Measurements from ENCODE around the gene TTN.

Gene TTN

DNA sequence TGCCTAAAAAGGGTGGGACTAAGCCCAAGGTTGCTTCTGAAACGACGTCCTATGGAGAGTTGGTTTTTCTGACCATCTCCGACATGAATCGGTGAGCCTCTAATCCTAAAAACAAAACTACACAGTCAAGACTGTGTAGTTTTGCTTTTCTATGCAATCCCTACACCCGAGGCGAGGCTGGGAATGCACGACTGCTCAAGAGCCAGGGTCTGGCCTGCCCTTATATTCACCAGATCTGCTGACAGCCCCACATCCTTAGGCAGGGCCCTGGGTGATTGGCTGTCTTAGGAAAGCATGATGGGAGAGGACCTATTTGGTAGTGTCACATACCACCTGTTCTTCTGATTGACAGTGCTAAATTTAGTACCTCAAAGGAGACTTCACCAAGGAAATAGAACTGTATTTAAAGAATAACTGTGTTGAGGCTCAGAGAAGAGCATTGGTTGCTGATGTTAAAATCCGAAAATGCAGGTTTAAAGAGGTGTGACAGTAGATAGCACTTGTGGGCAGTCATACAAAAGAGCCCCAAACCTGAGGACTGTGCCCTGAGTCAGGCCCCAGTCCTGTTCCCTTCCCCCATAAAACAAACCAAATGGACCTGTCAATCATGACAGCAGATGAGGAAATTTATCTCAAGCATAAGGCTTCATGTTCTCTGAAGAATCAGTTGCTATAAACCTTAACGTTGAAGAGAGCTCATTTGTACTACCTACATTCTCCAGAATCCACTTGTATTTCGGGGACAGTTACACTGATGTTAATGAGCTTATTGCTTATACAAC lies at the start of gene TTN:
TTN (minus strand) TSS at position 197 of the 782 bp plus-strand sequence. CDS start 2,781 bp downstream, outside the sequence.
- H3K4me1 ChIP-seq (ENCODE audit: insufficient read depth, low read length): no peaks in the 10 kb centered on the region
- no peaks in the 10 kb centered on the region for H3K27me3 ChIP-seq (ENCODE audit: insufficient read depth, low read length)
- no peaks in the 10 kb centered on the region for H3K36me3 ChIP-seq (ENCODE audit: insufficient read depth, low read length)
- H3K4me3 ChIP-seq (ENCODE audit: low read length): no peak within 1 kb of the TSS
- no peak within 1 kb of the TSS for H2AFZ ChIP-seq (ENCODE audit: low read depth, low read length)
- no peaks in the 10 kb centered on the region for H3K9me3 ChIP-seq (ENCODE audit: low read length)

DNA sequence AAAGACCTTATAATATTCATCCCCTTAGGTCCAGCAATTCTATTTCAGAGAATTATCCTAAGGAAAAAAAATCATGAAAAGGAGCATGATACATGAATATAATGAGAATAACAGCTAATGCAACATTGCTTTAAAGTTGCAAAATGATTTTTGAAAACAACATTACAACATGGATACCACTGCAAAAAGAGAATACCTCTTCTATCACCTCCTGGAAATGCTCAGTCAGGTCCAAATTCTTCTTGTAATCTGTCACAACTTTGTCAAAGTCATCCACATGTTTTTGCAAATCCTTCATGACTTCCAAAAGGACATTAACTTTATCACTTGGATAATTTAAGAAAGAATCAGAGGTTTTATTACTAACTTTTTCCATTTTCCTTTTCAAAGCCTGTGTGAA lies 47.9 kb upstream of the TTN start:
- Histone ChIP-seq H3K9me3 (ENCODE audit: low read length) (no peaks in the 10 kb centered on the region), H3K36me3 (ENCODE audit: insufficient read depth, low read length) (no peaks in the 10 kb centered on the region), H3K27me3 (ENCODE audit: insufficient read depth, low read length) (no peaks in the 10 kb centered on the region), H3K4me3 (ENCODE audit: low read length) (no peak overlapping the region), H3K4me1 (ENCODE audit: insufficient read depth, low read length) (no peaks in the 10 kb centered on the region), H2AFZ (ENCODE audit: low read depth, low read length) (no peak overlapping the region)

DNA sequence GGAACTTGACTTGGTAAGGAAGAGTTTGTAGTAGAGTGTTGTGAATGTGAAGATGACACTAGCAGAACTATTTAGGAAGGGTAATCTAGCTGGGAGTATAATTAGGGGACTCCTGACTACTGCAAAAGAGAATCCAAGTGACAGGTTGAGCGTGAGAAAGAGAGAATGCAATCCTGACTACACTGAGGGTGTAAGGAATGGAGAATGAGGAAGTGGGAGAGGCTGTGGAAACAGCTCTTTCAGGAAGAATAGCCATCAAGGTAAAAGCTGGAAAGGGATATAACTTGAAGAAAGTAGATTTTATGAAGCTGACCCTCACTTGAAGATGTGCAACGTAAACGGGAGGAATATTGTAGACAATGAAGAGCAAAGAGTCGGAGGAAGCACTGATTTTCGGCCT lies 41.1 kb upstream of the TTN start:
- H2AFZ ChIP-seq (ENCODE audit: low read depth, low read length): no peak overlapping the region
- H3K4me3 ChIP-seq (ENCODE audit: low read length): no peak overlapping the region
- no peaks in the 10 kb centered on the region for H3K9me3 ChIP-seq (ENCODE audit: low read length)
- H3K36me3 ChIP-seq (ENCODE audit: insufficient read depth, low read length): no peaks in the 10 kb centered on the region
- no peaks in the 10 kb centered on the region for H3K27me3 ChIP-seq (ENCODE audit: insufficient read depth, low read length)
- peaks cover 8% of the 10 kb centered on the region for H3K4me1 ChIP-seq (ENCODE audit: insufficient read depth, low read length)

DNA sequence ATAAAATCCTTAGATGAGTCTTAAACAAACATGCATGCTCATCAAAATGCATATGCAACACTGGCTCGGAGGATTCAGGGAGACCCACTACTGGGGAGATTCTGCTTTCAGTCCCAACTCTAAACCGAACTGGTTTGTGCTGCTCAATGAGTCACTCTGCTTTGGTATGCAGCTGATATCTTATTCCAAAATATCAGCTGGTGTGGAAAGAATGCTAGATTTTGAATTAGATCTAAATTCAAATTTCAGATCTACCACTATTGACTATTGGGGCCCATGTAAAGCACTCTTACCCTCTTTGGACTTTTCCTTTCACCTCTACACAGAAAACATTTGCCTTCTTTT lies 39.2 kb upstream of the TTN start:
- Histone ChIP-seq H3K4me3 (ENCODE audit: low read length) (no peak overlapping the region), H3K27me3 (ENCODE audit: insufficient read depth, low read length) (no peaks in the 10 kb centered on the region), H3K4me1 (ENCODE audit: insufficient read depth, low read length) (peaks cover 8% of the 10 kb centered on the region), H2AFZ (ENCODE audit: low read depth, low read length) (no peak overlapping the region), H3K9me3 (ENCODE audit: low read length) (no peaks in the 10 kb centered on the region), H3K36me3 (ENCODE audit: insufficient read depth, low read length) (no peaks in the 10 kb centered on the region)

DNA sequence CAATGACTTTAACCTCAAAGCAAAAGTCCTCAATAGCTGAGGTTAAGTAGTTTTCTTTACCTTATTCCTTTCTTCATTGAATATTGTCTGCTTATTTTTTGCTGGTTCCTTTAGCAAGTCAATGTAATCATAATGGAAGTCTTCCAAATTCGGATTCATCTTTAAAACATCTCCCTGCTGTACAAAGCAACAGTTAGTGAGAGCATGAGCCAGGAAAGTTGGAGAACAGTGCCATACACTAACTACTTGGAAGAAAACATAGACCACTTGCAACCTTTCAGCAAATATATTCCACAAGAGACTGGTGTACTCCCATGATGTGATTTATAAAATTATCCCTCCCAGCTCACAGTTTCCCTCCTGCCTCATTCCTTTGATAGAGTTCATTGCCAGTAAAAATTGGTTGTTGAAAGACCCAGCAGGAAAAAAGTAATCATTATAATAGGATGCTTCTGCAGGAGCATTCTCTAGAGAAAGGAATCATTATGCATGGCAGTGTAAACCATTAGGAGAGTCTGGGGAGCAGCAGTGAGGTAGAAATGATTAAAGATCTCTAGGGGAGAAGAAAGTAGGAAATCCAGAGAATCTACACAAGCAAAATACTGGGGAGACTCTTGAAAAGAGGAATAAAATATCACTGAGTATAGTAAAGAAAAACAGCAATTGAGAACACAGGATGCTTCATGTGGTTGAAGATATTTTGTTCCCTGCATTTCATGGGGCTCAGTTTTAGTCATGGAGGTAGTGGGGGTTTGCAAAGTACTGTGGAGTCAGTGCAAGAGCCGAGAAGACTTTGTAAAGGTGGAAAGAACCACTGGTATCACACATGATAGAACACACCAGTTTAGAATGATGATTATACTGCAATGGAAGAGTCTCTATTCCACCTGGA lies 38.6 kb upstream of the TTN start:
- Histone ChIP-seq H3K36me3 (ENCODE audit: insufficient read depth, low read length) (no peaks in the 10 kb centered on the region), H3K27me3 (ENCODE audit: insufficient read depth, low read length) (no peaks in the 10 kb centered on the region), H3K4me3 (ENCODE audit: low read length) (no peak overlapping the region), H2AFZ (ENCODE audit: low read depth, low read length) (no peak overlapping the region), H3K9me3 (ENCODE audit: low read length) (no peaks in the 10 kb centered on the region), H3K4me1 (ENCODE audit: insufficient read depth, low read length) (peaks cover 8% of the 10 kb centered on the region)

DNA sequence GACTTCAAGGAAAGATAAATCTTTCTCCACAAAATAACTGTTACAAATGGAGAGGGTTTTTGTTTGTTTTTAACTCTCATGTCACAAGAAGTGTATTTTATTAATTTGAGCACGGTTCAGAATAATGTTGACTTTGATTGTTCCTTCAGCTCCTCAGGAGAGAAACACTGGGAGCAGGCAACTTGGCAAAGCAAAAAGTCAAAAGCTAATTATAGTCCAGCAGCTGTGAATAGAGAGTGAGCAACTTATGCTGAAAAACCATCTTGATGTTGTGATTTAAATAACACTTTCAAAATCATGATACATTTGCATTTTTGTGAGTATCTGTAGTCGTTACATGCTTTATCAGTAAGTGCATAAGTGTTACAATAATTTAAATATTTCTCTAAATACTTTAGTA lies 37.5 kb upstream of the TTN start:
- H3K36me3 ChIP-seq (ENCODE audit: insufficient read depth, low read length): no peaks in the 10 kb centered on the region
- no peak overlapping the region for H3K4me3 ChIP-seq (ENCODE audit: low read length)
- peaks cover 8% of the 10 kb centered on the region for H3K4me1 ChIP-seq (ENCODE audit: insufficient read depth, low read length)
- no peaks in the 10 kb centered on the region for H3K9me3 ChIP-seq (ENCODE audit: low read length)
- H2AFZ ChIP-seq (ENCODE audit: low read depth, low read length): no peak overlapping the region
- no peaks in the 10 kb centered on the region for H3K27me3 ChIP-seq (ENCODE audit: insufficient read depth, low read length)

DNA sequence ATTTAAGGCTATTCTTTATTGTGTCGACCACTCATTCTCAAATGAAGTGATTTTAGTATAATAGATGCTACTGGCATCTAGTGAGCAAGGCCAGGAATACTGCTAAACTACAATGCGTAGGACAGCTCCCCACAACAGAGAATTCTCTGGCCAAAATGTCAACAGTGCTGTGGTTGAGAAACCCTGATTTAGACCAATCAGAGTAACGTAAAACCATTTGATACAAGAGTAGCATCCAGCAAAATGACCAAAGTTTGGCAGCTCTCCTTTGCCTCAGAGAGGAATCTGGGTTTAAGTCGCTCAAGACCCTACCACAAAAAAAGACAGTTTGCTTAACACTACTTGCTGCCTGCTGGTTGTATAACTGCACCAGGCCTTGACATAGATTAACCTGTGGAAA lies 37.0 kb upstream of the TTN start:
- Histone ChIP-seq H3K27me3 (ENCODE audit: insufficient read depth, low read length) (no peaks in the 10 kb centered on the region), H2AFZ (ENCODE audit: low read depth, low read length) (no peak overlapping the region), H3K4me3 (ENCODE audit: low read length) (no peak overlapping the region), H3K36me3 (ENCODE audit: insufficient read depth, low read length) (no peaks in the 10 kb centered on the region), H3K4me1 (ENCODE audit: insufficient read depth, low read length) (peaks cover 8% of the 10 kb centered on the region), H3K9me3 (ENCODE audit: low read length) (no peaks in the 10 kb centered on the region)

DNA sequence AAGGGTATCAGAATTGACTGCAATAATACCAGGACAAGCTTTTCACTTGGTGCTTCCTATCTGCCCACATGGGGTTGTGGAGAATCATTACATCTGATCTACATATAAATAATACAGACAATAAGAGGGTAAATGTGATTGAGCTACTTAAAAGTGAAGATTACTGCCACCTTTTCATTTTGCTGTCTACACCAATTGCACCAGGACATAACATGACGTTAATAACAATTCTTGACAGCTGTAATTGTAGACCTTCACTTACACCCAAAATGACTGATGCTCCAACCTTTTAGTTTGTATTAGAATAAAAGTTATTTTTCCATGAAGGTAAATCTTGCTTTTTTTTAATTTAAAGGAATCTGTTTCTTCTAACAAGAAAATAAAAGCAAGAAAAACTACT lies 36.5 kb upstream of the TTN start:
- H3K4me3 ChIP-seq (ENCODE audit: low read length): no peak overlapping the region
- no peaks in the 10 kb centered on the region for H3K27me3 ChIP-seq (ENCODE audit: insufficient read depth, low read length)
- H2AFZ ChIP-seq (ENCODE audit: low read depth, low read length): no peak overlapping the region
- H3K4me1 ChIP-seq (ENCODE audit: insufficient read depth, low read length): peaks cover 8% of the 10 kb centered on the region
- no peaks in the 10 kb centered on the region for H3K9me3 ChIP-seq (ENCODE audit: low read length)
- H3K36me3 ChIP-seq (ENCODE audit: insufficient read depth, low read length): no peaks in the 10 kb centered on the region

DNA sequence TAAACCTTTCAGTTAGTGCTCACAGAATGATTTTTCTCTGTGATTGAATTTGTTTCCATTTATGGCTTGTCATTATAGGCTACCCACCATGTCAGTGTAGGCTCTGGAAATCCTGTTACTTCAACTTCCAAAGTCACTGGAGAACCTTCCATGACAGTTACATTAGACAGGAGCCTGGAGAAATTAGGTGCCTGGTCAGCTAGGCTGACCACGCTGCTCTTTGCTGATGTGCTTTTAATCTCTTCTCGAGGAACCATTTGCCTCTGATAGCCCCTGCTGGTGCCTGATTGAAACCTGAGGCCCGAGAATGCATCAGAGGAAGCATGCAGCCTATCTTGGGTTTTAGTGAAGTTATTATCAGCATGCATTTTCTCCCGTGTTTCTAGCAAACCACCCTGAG lies 29.6 kb upstream of the TTN start:
- Histone ChIP-seq H3K4me1 (ENCODE audit: insufficient read depth, low read length) (no peaks in the 10 kb centered on the region), H3K9me3 (ENCODE audit: low read length) (no peaks in the 10 kb centered on the region), H2AFZ (ENCODE audit: low read depth, low read length) (no peak overlapping the region), H3K36me3 (ENCODE audit: insufficient read depth, low read length) (no peaks in the 10 kb centered on the region), H3K4me3 (ENCODE audit: low read length) (no peak overlapping the region), H3K27me3 (ENCODE audit: insufficient read depth, low read length) (no peaks in the 10 kb centered on the region)

DNA sequence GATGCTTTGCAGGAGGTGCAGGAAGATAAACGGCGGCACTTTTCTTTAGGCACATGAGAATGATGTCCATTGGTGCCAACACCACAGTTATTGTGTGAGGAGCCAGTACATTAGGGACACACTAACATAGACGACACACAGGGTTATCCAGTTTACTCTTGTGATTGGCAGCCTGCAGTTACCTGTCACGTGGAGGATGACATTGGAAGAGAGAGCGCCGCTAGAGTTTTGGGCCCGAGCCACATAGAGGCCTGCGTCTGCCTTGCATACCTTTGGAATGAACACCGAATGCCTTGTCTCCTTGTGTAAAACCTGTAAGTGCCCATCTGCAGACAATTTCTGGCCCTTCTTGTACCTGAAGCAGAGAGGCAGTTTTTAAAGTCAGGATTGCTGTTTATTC lies 26.9 kb upstream of the TTN start:
- H3K27me3 ChIP-seq (ENCODE audit: insufficient read depth, low read length): no peaks in the 10 kb centered on the region
- H2AFZ ChIP-seq (ENCODE audit: low read depth, low read length): no peak overlapping the region
- no peaks in the 10 kb centered on the region for H3K36me3 ChIP-seq (ENCODE audit: insufficient read depth, low read length)
- H3K4me3 ChIP-seq (ENCODE audit: low read length): no peak overlapping the region
- H3K4me1 ChIP-seq (ENCODE audit: insufficient read depth, low read length): no peaks in the 10 kb centered on the region
- H3K9me3 ChIP-seq (ENCODE audit: low read length): no peaks in the 10 kb centered on the region

DNA sequence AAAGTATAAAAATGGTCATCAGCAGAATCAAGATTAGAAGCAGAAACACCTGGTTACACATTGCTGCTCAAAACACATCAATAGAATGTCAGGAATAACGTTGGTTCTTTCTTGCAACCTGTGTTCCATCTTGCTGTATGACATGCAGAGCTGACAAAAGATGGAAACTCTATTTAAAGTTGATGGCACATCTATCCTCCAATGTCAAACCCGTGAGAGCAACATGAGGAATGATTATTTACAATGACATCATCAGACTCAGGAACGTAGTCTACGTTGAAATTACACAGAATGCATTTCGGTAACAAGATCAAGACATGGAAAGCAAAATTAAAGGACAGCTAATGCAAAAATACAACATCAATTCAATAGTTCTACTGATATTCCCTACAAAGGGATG lies 26.2 kb upstream of the TTN start:
- no peak overlapping the region for H2AFZ ChIP-seq (ENCODE audit: low read depth, low read length)
- H3K9me3 ChIP-seq (ENCODE audit: low read length): no peaks in the 10 kb centered on the region
- H3K27me3 ChIP-seq (ENCODE audit: insufficient read depth, low read length): no peaks in the 10 kb centered on the region
- H3K4me3 ChIP-seq (ENCODE audit: low read length): no peak overlapping the region
- no peaks in the 10 kb centered on the region for H3K4me1 ChIP-seq (ENCODE audit: insufficient read depth, low read length)
- no peaks in the 10 kb centered on the region for H3K36me3 ChIP-seq (ENCODE audit: insufficient read depth, low read length)

DNA sequence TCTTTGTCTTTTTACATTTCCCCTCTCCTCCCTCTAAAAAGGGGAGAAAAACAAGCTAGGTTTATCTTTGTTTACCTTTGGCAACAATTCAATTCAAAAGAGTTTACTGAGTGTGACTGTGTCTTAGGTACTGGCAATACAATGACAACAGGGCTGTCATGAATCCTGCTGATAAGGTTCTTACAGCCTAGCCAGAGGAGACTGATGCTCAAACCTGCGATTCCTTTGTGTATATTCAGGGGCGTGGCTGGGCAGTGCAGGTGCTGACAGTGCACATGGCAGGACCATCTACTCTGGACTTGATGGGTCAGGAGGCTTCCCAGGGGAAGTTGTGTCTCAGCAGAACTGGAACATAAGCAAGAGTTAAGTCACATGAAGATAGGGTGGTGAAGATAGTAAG lies 23.2 kb upstream of the TTN start:
- H2AFZ ChIP-seq (ENCODE audit: low read depth, low read length): no peak overlapping the region
- no peaks in the 10 kb centered on the region for H3K9me3 ChIP-seq (ENCODE audit: low read length)
- no peaks in the 10 kb centered on the region for H3K36me3 ChIP-seq (ENCODE audit: insufficient read depth, low read length)
- H3K4me1 ChIP-seq (ENCODE audit: insufficient read depth, low read length): no peaks in the 10 kb centered on the region
- no peak overlapping the region for H3K4me3 ChIP-seq (ENCODE audit: low read length)
- H3K27me3 ChIP-seq (ENCODE audit: insufficient read depth, low read length): no peaks in the 10 kb centered on the region

DNA sequence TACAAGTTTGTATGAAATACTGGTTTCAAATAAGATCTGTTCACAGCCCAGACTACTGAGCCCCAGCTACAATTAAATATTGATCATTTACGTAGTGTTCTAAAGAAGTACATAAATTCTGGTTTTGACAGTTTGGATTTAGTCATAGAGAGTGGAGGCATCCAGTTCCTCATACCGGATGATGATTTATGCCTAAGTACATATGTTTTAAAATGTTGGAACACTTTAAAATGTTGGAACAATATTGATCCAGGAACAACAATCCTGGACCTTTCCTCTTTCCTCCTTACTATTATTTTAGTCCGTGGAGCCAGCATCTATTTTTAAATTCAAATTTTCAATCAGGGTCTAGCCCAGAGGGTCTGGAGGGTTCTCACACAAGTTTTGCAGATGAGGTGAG lies 22.8 kb upstream of the TTN start:
- no peaks in the 10 kb centered on the region for H3K9me3 ChIP-seq (ENCODE audit: low read length)
- H2AFZ ChIP-seq (ENCODE audit: low read depth, low read length): no peak overlapping the region
- no peak overlapping the region for H3K4me3 ChIP-seq (ENCODE audit: low read length)
- H3K4me1 ChIP-seq (ENCODE audit: insufficient read depth, low read length): no peaks in the 10 kb centered on the region
- H3K36me3 ChIP-seq (ENCODE audit: insufficient read depth, low read length): no peaks in the 10 kb centered on the region
- H3K27me3 ChIP-seq (ENCODE audit: insufficient read depth, low read length): no peaks in the 10 kb centered on the region

Measured in neuron (in vitro differentiated cells).